A673 (cell line): ENCODE measurements around the gene EXD3.

Source experiments
- EZH2 ChIP-seq: fragments of 200-600 bp; sonication (generic); IDR thresholded peaks from 2 replicates; pipeline ENCODE4 v1.6.1; 2017; ENCODE audit warnings: borderline replicate concordance, low read depth, mild to moderate bottlenecking, mixed read lengths, antibody characterized with exemption, low read length; ENCODE audit not compliant: poor library complexity, severe bottlenecking
- TF ChIP-seq, protein P1 (sequence below): fragments of 300-800, 200-600 bp; sonication (generic); conservative IDR thresholded peaks from 2 replicates; pipeline ENCODE4 v1.5.1; 2017; ENCODE audit warnings: low read depth, mild to moderate bottlenecking, antibody characterized with exemption, low read length, moderate library complexity, mixed read lengths

DNA sequence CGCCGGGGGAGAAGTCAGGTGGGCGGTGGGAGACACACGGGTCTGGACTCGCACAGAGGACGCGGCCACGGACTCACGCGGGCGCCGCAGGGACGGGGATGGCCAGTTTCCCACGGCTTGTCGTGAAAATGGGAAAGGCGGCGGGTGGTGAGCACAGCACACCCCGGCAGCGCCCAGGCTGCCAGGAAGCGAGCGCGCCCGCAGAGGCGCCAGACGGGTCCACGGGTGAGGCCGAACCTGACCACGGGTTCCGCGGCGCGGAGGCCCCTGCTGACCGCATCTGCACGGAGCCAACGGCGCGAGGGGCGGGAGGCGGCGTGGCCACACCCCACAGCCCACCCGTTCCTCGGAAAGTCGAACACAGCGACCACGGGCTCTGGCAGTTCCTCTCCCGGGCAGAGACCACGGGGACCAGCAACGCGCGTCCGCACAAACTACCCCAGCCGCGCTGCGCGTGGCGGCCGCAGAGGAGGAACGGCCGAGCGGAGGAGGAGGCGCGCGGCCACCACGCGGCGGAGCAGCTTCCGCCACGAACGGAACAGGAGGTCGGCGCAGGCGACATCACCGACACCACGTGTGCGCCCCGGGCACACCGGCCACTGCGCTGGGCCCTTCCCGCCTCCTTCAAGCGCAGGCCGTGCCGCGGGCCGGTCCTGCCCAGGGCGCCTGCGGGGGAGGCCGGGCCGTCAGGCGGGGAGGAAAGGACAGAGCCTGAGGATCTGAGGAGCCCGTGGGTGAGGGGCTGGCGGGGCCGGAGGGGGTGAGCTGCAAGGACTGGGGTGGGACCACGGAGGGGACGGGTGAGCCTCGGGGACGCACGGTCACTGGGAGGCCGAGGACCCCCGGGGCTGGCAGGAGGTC, 5.6 kb downstream of the EXD3 start:
- TF ChIP-seq, protein P1, sequence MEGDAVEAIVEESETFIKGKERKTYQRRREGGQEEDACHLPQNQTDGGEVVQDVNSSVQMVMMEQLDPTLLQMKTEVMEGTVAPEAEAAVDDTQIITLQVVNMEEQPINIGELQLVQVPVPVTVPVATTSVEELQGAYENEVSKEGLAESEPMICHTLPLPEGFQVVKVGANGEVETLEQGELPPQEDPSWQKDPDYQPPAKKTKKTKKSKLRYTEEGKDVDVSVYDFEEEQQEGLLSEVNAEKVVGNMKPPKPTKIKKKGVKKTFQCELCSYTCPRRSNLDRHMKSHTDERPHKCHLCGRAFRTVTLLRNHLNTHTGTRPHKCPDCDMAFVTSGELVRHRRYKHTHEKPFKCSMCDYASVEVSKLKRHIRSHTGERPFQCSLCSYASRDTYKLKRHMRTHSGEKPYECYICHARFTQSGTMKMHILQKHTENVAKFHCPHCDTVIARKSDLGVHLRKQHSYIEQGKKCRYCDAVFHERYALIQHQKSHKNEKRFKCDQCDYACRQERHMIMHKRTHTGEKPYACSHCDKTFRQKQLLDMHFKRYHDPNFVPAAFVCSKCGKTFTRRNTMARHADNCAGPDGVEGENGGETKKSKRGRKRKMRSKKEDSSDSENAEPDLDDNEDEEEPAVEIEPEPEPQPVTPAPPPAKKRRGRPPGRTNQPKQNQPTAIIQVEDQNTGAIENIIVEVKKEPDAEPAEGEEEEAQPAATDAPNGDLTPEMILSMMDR: no peak
- TF ChIP-seq EZH2: no peak
